Activated T-helper 2 cell treated with anti-CD3 and anti-CD28 coated beads, Interferon-gamma antibody, Interleukin-2, Interleukin-4, amounts not matched to agents 10 μg/mL and 5 μg/mL and 100 μg/mL, durations not matched to agents 14 hours and 24 hours and 36 hours (primary cell): ENCODE data around the gene CEP112. TPM values are rescaled to one million over a fixed set of nuclear protein-coding genes. Genes with fewer than 3 reads are reported as not detected.

ENCODE experiments used
- DNase-seq: peaks from one replicate; pipeline ENCODE4 v3.0.0; 2021; ENCODE audit warnings: low spot score
- H3K27ac Mint-ChIP-seq: one replicate; pipeline ENCODE4 v1.8.0; 2021; ENCODE audit warnings: mixed read lengths
- H3K27me3 Mint-ChIP-seq: one replicate; pipeline ENCODE4 v1.8.0; 2021; ENCODE audit warnings: low read depth, mixed read lengths
- H3K36me3 Mint-ChIP-seq: one replicate; pipeline ENCODE4 v1.8.0; 2021; ENCODE audit warnings: low read depth, mixed read lengths
- H3K4me1 Mint-ChIP-seq: one replicate; pipeline ENCODE4 v1.8.0; 2021; ENCODE audit warnings: low read depth, mixed read lengths
- H3K4me3 Mint-ChIP-seq: one replicate; pipeline ENCODE4 v1.8.0; 2021; ENCODE audit warnings: low read depth, mild to moderate bottlenecking, moderate library complexity, mixed read lengths
- H3K9me3 Mint-ChIP-seq: one replicate; pipeline ENCODE4 v1.8.0; 2021; ENCODE audit warnings: mixed read lengths
- intact Hi-C: fragments of 100-400 bp; cut with micrococcal nuclease; formaldehyde crosslinking; loops from one replicate; pipeline ENCODE4 v1.15.1; 2023
- total RNA-seq: library from RNA; stranded (reverse); gene quantifications from 2 replicates; pipeline ENCODE4 v1.2.3, GENCODE V29; 2022

CEP112 gene
- total RNA-seq, 1 donor from 2014 or later = 0.66 TPM

GRCh38 chr17:65984299-65984698 lies 207.6 kb downstream of the CEP112 start:
- intact Hi-C loops = loop anchor here (10.0 kb wide), 1 partner anchor 689 kb away; no protein-coding TSS in a partner anchor
- DNase-seq = no peak
- peaks cover 22% of the 10 kb centered on the region for H3K9me3 Mint-ChIP-seq
- H3K27ac Mint-ChIP-seq = no peak overlapping the region
- no peaks in the 10 kb centered on the region for H3K4me1 Mint-ChIP-seq
- H3K4me3 Mint-ChIP-seq = no peak overlapping the region
- H3K27me3 Mint-ChIP-seq = no peaks in the 10 kb centered on the region
- peaks cover 4% of the 10 kb centered on the region for H3K36me3 Mint-ChIP-seq

GRCh38 chr17:65978871-65979270 lies 213.1 kb downstream of the CEP112 start:
- H3K27ac Mint-ChIP-seq = no peak overlapping the region
- no peak for DNase-seq
- H3K27me3 Mint-ChIP-seq = peaks cover 7% of the 10 kb centered on the region
- no peak overlapping the region for H3K4me3 Mint-ChIP-seq
- H3K4me1 Mint-ChIP-seq = no peaks in the 10 kb centered on the region
- no peaks in the 10 kb centered on the region for H3K36me3 Mint-ChIP-seq
- intact Hi-C loops = no loop called here
- no peaks in the 10 kb centered on the region for H3K9me3 Mint-ChIP-seq

GRCh38 chr17:65977041-65977440 lies 214.9 kb downstream of the CEP112 start:
- Mint-ChIP-seq H3K27ac (no peak overlapping the region), H3K4me3 (no peak overlapping the region), H3K4me1 (no peaks in the 10 kb centered on the region), H3K36me3 (no peaks in the 10 kb centered on the region), H3K9me3 (no peaks in the 10 kb centered on the region), H3K27me3 (peaks cover 7% of the 10 kb centered on the region)
- intact Hi-C loops = no loop called here
- no peak for DNase-seq

- intact Hi-C loops = no loop called here
- H3K4me1 Mint-ChIP-seq = no peaks in the 10 kb centered on the region
- no peak for DNase-seq
- H3K36me3 Mint-ChIP-seq = no peaks in the 10 kb centered on the region
- peaks cover 7% of the 10 kb centered on the region for H3K27me3 Mint-ChIP-seq
- no peak overlapping the region for H3K4me3 Mint-ChIP-seq
- H3K27ac Mint-ChIP-seq = no peak overlapping the region
- H3K9me3 Mint-ChIP-seq = peaks cover 6% of the 10 kb centered on the region
Measured at GRCh38 chr17:65975878-65976277, 216.1 kb downstream of the CEP112 start.

GRCh38 chr17:65973237-65973636 lies 218.7 kb downstream of the CEP112 start:
- Mint-ChIP-seq H3K27me3 (peaks cover 7% of the 10 kb centered on the region), H3K27ac (no peak overlapping the region), H3K9me3 (peaks cover 6% of the 10 kb centered on the region), H3K36me3 (no peaks in the 10 kb centered on the region), H3K4me3 (no peak overlapping the region), H3K4me1 (no peaks in the 10 kb centered on the region)
- DNase-seq = no peak
- intact Hi-C loops = no loop called here

- Mint-ChIP-seq H3K36me3 (no peaks in the 10 kb centered on the region), H3K27me3 (peaks cover 2% of the 10 kb centered on the region), H3K27ac (no peak overlapping the region), H3K4me3 (no peak overlapping the region), H3K4me1 (no peaks in the 10 kb centered on the region), H3K9me3 (peaks cover 6% of the 10 kb centered on the region)
- intact Hi-C loops = no loop called here
- DNase-seq = no peak
Measured at GRCh38 chr17:65967372-65967771, 224.6 kb downstream of the CEP112 start.

GRCh38 chr17:65966072-65966695 lies 225.7 kb downstream of the CEP112 start:
- no peak overlapping the region for H3K27ac Mint-ChIP-seq
- H3K4me1 Mint-ChIP-seq = no peaks in the 10 kb centered on the region
- H3K27me3 Mint-ChIP-seq = peaks cover 2% of the 10 kb centered on the region
- intact Hi-C loops = no loop called here
- no peaks in the 10 kb centered on the region for H3K36me3 Mint-ChIP-seq
- H3K4me3 Mint-ChIP-seq = no peak overlapping the region
- H3K9me3 Mint-ChIP-seq = no peaks in the 10 kb centered on the region
- no peak for DNase-seq

- no peak for DNase-seq
- intact Hi-C loops = no loop called here
- H3K4me3 Mint-ChIP-seq = no peak overlapping the region
- H3K27me3 Mint-ChIP-seq = peaks cover 2% of the 10 kb centered on the region
- no peaks in the 10 kb centered on the region for H3K36me3 Mint-ChIP-seq
- no peak overlapping the region for H3K27ac Mint-ChIP-seq
- H3K4me1 Mint-ChIP-seq = no peaks in the 10 kb centered on the region
- peaks cover 7% of the 10 kb centered on the region for H3K9me3 Mint-ChIP-seq
Measured at GRCh38 chr17:65963179-65963578, 228.8 kb downstream of the CEP112 start.

- H3K4me1 Mint-ChIP-seq = no peaks in the 10 kb centered on the region
- intact Hi-C loops = no loop called here
- H3K27ac Mint-ChIP-seq = no peak overlapping the region
- no peak overlapping the region for H3K4me3 Mint-ChIP-seq
- H3K9me3 Mint-ChIP-seq = peaks cover 10% of the 10 kb centered on the region
- H3K36me3 Mint-ChIP-seq = no peaks in the 10 kb centered on the region
- H3K27me3 Mint-ChIP-seq = no peaks in the 10 kb centered on the region
- no peak for DNase-seq
Measured at GRCh38 chr17:65959630-65960029, 232.3 kb downstream of the CEP112 start.

GRCh38 chr17:65956814-65957213 lies 235.1 kb downstream of the CEP112 start:
- Mint-ChIP-seq H3K4me1 (no peaks in the 10 kb centered on the region), H3K27me3 (no peaks in the 10 kb centered on the region), H3K4me3 (no peak overlapping the region), H3K27ac (no peak overlapping the region), H3K36me3 (no peaks in the 10 kb centered on the region), H3K9me3 (peaks cover 16% of the 10 kb centered on the region)
- intact Hi-C loops = no loop called here
- DNase-seq = no peak

GRCh38 chr17:65954148-65954449 lies 237.8 kb downstream of the CEP112 start:
- Mint-ChIP-seq H3K27me3 (no peaks in the 10 kb centered on the region), H3K27ac (no peak overlapping the region), H3K36me3 (no peaks in the 10 kb centered on the region), H3K9me3 (peaks cover 16% of the 10 kb centered on the region), H3K4me1 (no peaks in the 10 kb centered on the region), H3K4me3 (no peak overlapping the region)
- intact Hi-C loops = no loop called here
- DNase-seq = no peak

GRCh38 chr17:65953316-65954147 lies 238.4 kb downstream of the CEP112 start:
- no peaks in the 10 kb centered on the region for H3K4me1 Mint-ChIP-seq
- no peak for DNase-seq
- no peaks in the 10 kb centered on the region for H3K36me3 Mint-ChIP-seq
- no peak overlapping the region for H3K27ac Mint-ChIP-seq
- no peaks in the 10 kb centered on the region for H3K27me3 Mint-ChIP-seq
- no peak overlapping the region for H3K4me3 Mint-ChIP-seq
- peaks cover 12% of the 10 kb centered on the region for H3K9me3 Mint-ChIP-seq
- intact Hi-C loops = no loop called here

- intact Hi-C loops = no loop called here
- H3K4me3 Mint-ChIP-seq = no peak overlapping the region
- H3K27ac Mint-ChIP-seq = no peak overlapping the region
- no peaks in the 10 kb centered on the region for H3K4me1 Mint-ChIP-seq
- DNase-seq = no peak
- no peaks in the 10 kb centered on the region for H3K27me3 Mint-ChIP-seq
- H3K9me3 Mint-ChIP-seq = peaks cover 8% of the 10 kb centered on the region
- no peaks in the 10 kb centered on the region for H3K36me3 Mint-ChIP-seq
Measured at GRCh38 chr17:65952586-65952985, 239.3 kb downstream of the CEP112 start.
